MCF 10A (cell line): Measurements from ENCODE around the gene DMRTB1. TPM values are rescaled to one million over a fixed set of nuclear protein-coding genes. Genes with fewer than 3 reads are reported as not detected.

Source experiments
- BruUV-seq: library from RNA; stranded (reverse); fragments of 400-500 nt; replicated peaks from 2 replicates; lab custom pipeline; 2021; lab: Mats Ljungman, UMichigan
- CTCF ChIA-PET: fragments of 300-600 bp; sonication (Branson Sonifier 250); formaldehyde crosslinking; extraction: SDS; loops from one replicate; lab custom pipeline; 2021; ENCODE audit warnings: antibody characterized with exemption, inconsistent platforms; lab: Yijun Ruan, JAX
- POLR2A ChIA-PET: fragments of 300-600, 350-650 bp; sonication (Branson Sonifier 250); formaldehyde crosslinking; extraction: SDS; loops from one replicate; lab custom pipeline; 2020; ENCODE audit warnings: antibody characterized with exemption, inconsistent platforms; lab: Yijun Ruan, JAX
- DNase-seq: peaks from one replicate; pipeline ENCODE4 v3.0.0-alpha.2; 2018; ENCODE audit not compliant: unreplicated experiment
- H3K27ac Mint-ChIP-seq: one replicate; pipeline ENCODE4 v1.8.0; 2022; ENCODE audit warnings: mild to moderate bottlenecking, low read depth, mixed read lengths; ENCODE audit not compliant: unreplicated experiment
- H3K27me3 Mint-ChIP-seq: one replicate; pipeline ENCODE4 v1.8.0; 2022; ENCODE audit warnings: mixed read lengths; ENCODE audit not compliant: insufficient read depth, unreplicated experiment
- H3K36me3 Mint-ChIP-seq: one replicate; pipeline ENCODE4 v1.8.0; 2022; ENCODE audit warnings: mild to moderate bottlenecking, moderate library complexity, mixed read lengths; ENCODE audit not compliant: insufficient read depth, unreplicated experiment
- H3K4me1 Mint-ChIP-seq: one replicate; pipeline ENCODE4 v1.8.0; 2022; ENCODE audit warnings: mixed read lengths; ENCODE audit not compliant: insufficient read depth, unreplicated experiment
- H3K4me3 Mint-ChIP-seq: one replicate; pipeline ENCODE4 v1.8.0; 2022; ENCODE audit warnings: mild to moderate bottlenecking, moderate library complexity, mixed read lengths; ENCODE audit not compliant: unreplicated experiment
- H3K9me3 Mint-ChIP-seq: one replicate; pipeline ENCODE4 v1.8.0; 2022; ENCODE audit warnings: mixed read lengths; ENCODE audit not compliant: unreplicated experiment
- intact Hi-C: fragments of 100-400 bp; cut with micrococcal nuclease; formaldehyde crosslinking; loops from 2 replicates; pipeline ENCODE4 v1.14.1; 2022
- total RNA-seq: library from RNA; stranded (reverse); gene quantifications from 2 replicates; pipeline ENCODE4 v1.2.3, GENCODE V29; 2022
- TF ChIP-seq, protein P1 (sequence below): fragments of 200-600 bp; IDR thresholded peaks from one replicate; pipeline ENCODE4 v1.8.0; 2022; ENCODE audit warnings: antibody characterized with exemption, mild to moderate bottlenecking; ENCODE audit not compliant: unreplicated experiment

DMRTB1 gene
- total RNA-seq, 1 experiment from 2014 or later, result not detected

DNA sequence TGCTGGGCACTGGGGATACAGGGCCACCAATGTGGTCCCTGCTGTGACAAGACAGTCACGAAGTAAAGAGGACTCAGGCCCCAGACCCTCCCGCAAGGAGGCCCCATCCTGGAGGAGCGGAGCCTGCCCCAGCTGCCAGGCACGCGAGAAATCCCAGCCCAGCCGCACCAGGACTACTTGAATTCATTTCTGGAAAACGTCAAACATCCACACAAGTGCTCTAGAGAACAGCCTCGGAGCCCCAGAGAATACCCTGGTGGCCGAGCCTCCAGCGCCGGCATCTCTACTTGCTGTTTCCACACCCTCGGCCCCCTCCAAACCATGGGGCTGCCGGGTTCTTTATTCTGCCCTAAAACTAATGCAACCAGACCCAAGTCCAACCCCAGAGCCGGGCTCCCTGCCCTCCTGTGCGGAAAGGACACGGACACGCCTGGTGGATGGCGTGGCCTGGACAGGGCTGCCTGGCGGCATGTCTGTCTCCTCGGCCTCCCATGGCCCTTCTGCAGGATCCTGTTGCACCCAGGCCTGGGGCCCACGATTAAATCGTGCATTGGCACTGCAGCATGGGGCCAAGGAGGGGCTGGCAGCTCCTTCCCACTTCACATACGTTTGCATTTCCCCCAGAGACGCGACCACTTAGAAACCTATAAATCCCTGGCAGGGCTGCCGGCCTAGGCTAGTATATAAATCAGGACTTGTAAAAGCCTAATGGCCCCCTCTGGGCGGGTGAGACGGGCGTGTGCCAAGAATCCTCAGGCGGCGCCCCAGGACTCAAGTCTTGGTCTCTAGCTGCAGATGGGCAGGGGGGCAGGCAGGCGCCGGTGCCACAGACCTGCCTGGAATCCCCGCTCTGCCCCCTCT is 41.2 kb downstream of the DMRTB1 start:
- intact Hi-C loops, result no loop called here
- ChIA-PET POLR2A (no interaction called here), CTCF (no interaction called here)
- H3K27ac Mint-ChIP-seq, result no peak overlapping the region
- peaks cover 26% of the 10 kb centered on the region for H3K27me3 Mint-ChIP-seq
- H3K4me3 Mint-ChIP-seq, result no peak overlapping the region
- no peaks in the 10 kb centered on the region for H3K4me1 Mint-ChIP-seq
- no peaks in the 10 kb centered on the region for H3K9me3 Mint-ChIP-seq
- TF ChIP-seq, protein P1, sequence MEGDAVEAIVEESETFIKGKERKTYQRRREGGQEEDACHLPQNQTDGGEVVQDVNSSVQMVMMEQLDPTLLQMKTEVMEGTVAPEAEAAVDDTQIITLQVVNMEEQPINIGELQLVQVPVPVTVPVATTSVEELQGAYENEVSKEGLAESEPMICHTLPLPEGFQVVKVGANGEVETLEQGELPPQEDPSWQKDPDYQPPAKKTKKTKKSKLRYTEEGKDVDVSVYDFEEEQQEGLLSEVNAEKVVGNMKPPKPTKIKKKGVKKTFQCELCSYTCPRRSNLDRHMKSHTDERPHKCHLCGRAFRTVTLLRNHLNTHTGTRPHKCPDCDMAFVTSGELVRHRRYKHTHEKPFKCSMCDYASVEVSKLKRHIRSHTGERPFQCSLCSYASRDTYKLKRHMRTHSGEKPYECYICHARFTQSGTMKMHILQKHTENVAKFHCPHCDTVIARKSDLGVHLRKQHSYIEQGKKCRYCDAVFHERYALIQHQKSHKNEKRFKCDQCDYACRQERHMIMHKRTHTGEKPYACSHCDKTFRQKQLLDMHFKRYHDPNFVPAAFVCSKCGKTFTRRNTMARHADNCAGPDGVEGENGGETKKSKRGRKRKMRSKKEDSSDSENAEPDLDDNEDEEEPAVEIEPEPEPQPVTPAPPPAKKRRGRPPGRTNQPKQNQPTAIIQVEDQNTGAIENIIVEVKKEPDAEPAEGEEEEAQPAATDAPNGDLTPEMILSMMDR, result no peak
- DNase-seq, result no peak
- H3K36me3 Mint-ChIP-seq, result no peaks in the 10 kb centered on the region
- no TSS peak for BruUV-seq

DNA sequence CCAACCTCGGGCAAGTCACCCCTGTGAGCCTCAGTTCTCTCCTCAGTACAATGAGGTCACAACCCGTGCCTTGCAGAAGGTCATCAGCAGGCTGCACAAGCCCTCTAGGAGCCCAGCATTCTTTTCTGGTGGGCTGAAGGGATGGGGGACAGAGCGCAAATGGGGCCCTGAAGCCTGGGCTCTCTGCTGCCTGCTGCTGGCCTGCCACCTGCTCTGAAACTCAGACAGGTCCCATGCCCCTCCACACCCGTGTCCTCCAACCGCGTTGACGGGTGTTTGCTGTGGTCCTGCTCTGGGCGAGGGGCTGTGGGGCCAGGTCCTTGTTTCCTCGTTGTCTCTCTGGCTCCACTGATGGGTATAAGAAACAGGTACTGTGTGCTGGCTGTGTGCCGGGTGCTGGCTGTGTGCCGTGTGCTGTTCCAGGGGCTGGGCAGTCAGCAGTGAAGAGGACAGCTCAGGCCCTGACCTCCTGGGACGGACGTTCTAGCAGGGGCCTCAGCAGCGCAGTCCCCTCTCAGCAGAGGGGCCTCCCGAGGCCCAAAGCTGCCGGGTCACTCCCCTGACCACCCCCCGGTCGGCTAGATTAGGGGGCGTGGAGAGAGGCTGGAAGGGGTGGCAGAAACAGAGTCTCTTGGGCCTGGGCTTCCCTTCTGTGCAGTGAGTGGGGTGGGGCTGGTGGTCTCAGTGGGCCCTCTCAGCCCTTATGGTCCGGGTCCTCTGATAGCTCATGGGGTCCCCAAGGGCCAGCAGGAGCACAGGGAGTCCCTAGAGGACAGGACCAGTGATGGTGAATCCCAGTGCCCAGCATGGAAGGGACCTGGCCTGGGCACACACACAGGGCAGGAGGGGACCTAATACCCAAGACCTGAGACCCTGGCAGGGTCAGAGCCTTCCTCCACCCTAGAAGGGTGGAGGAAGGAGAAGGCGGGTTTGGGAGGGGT is 42.1 kb downstream of the DMRTB1 start:
- H3K4me3 Mint-ChIP-seq, result no peak overlapping the region
- ChIA-PET POLR2A (no interaction called here), CTCF (no interaction called here)
- no peaks in the 10 kb centered on the region for H3K36me3 Mint-ChIP-seq
- intact Hi-C loops, result no loop called here
- H3K27ac Mint-ChIP-seq, result no peak overlapping the region
- no peak for DNase-seq
- TF ChIP-seq, protein P1, result no peak
- no TSS peak for BruUV-seq
- H3K4me1 Mint-ChIP-seq, result no peaks in the 10 kb centered on the region
- H3K27me3 Mint-ChIP-seq, result peaks cover 26% of the 10 kb centered on the region
- H3K9me3 Mint-ChIP-seq, result no peaks in the 10 kb centered on the region

DNA sequence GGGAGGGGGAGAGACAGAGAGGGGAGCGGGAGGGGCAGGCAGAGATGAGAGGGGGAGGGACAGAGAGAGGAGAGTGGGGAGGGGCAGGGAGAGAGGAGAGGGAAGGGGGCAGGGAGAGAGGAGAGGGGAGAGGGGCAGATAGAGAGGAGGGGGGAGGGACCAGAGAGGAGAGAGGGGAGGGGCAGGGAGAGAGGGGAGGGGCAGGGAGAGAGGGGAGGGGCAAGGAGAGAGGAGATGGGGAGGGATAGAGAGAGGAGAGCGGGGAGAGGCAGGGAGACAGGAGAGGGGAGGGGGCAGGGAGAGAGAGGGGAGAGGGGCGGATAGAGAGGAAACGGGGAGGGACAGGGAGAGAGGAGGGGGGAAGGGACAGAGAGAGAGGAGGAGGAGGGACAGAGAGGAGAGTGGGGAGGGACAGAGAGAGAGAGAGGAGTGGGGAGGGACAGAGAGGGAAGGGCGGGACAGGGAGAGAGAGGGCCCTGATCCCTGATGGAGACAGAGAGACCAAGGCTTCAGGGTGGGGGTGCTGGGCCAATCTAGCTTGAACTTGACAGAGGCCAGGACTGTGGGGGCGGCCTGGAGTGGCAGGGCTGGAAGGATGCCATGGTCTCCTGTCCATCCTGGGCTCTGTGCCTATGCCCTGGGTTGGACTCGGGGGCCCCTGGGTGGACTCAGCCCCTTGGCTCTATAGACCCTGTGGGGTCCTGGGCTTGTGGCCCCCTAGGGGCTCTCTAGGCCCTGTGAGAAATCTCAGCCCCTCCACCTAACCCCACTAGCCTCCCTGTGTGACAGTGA is 43.6 kb downstream of the DMRTB1 start:
- ChIA-PET CTCF (no interaction called here), POLR2A (no interaction called here)
- intact Hi-C loops, result no loop called here
- Mint-ChIP-seq H3K4me1 (no peaks in the 10 kb centered on the region), H3K9me3 (no peaks in the 10 kb centered on the region), H3K36me3 (no peaks in the 10 kb centered on the region), H3K27ac (no peak overlapping the region), H3K4me3 (no peak overlapping the region), H3K27me3 (peaks cover 26% of the 10 kb centered on the region)
- BruUV-seq, result no TSS peak
- no peak for DNase-seq
- TF ChIP-seq, protein P1, result no peak
